Activated CD4-positive, alpha-beta T cell treated with anti-CD3 and anti-CD28 coated beads, Interleukin-2, amount 50 U/mL, for 24 hours (primary cell): ENCODE results near the gene COL23A1.

Experiments used
- DNase-seq, 2 donors: peaks; one replicate each; pipeline ENCODE4 v3.0.0-alpha.2; 2020; ENCODE audit warnings: low read depth in 1 of 2, low spot score in 1 of 2

The COL23A1 gene

GRCh38 chr5:178439493-178440180 lies 150.6 kb downstream of the COL23A1 start:
- no peak for DNase-seq

- DNase-seq: no peak
These were observed 151.4 kb downstream of the COL23A1 start for GRCh38 chr5:178438796-178439195.

- no peak for DNase-seq
These were observed 152.7 kb downstream of the COL23A1 start for GRCh38 chr5:178437386-178438075.

- DNase-seq: no peak
These were observed 153.8 kb downstream of the COL23A1 start for GRCh38 chr5:178436326-178436940.

DNA sequence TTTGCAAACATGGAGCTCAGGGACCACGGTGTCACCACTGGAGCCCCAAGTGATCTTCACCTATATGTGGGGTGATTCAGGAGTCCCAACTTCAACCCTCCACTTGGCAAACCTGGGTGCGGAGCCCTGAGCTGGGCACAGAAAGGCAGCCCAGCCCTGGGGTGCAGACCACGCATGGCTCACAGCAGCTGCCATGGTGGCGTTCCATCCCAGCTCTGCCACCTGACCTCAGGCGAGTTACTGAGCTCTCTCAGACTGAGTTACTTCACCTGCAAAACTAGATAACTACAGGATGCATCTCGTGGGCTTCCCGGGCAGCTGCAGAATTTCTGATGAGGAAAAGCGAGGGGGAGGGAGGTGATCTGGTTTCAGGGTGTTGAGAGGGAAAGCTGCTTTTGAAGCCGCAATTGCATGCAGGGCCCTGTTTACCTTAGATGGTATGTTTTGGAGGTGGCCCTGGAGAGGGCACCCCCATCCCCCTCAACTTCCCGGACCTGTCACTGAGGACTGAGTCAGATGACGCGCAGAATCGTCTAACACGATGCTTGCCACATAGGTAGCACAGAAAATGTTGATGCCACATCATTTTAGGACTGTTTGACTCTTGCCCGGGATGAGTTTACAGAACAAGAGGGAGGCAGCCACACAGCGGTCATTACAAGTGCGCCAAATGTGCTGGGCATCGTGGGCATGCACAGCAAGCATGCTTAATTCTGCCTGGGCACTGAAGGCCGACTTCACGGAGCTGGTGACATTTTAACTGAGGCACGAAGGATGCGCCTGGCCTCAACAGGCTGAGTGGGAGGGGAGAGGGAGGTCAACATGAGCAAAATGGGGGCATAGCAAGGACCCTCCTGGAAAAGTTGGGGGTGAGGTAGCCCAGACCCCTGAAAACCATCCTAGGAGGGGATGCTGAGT lies 154.6 kb downstream of the COL23A1 start:
- no peak for DNase-seq

DNA sequence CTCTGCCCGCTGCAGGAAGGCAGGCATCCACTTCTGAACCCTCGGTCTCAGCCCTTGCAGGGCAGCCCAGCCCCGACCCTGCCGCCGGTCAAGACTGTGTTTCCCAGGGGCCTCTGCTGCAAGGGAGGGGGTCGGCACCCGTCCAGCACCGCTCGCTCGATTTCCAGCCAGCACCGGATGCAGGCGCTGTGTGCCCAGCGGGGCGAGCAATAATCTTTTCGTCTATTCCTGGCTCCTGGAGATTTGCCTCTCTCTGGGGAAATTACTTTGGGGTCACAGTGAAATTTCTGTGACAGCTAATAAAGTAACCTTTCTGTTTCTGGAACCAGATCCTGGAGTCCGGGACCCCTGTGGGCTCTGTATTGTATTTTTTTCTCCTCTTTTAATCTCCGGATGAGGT lies 155.3 kb downstream of the COL23A1 start:
- no peak for DNase-seq

DNA sequence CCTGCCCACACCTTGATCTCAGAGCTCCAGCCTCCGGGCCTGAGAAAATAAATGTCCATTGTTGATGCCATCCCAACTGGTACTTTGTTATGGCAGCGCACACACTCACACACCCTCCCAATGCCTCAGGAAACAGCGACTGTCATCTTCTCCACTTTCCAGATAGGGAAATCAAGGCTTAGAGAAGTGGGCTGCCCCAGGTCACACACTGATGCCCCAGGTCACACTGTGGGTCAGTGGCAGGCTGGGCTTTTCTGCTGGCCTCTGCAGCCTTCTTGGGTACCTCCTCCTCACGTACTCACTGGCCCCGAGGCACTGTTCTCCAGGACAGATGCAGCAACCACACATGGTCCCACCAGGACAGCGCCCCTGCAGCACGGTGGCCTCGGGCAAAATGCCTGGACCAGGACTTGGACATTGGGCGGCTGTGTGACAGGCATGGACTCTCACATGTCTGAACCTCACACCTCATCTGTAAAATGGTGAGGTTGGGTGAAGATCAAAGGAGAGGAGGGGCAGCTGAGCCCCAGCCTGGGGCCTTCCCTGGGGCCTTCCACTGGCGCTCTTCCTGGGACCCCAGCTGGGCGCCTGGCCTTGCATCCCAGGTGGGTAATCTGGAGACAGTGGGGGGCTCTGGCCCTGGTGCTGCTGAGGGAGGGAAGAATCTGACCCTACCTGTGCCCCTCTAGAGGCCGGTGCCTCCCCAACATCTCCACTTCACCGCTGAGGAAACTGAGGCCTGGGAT lies 156.0 kb downstream of the COL23A1 start:
- DNase-seq: no peak

- no peak for DNase-seq
These were observed 156.9 kb downstream of the COL23A1 start for GRCh38 chr5:178433273-178433775.

DNA sequence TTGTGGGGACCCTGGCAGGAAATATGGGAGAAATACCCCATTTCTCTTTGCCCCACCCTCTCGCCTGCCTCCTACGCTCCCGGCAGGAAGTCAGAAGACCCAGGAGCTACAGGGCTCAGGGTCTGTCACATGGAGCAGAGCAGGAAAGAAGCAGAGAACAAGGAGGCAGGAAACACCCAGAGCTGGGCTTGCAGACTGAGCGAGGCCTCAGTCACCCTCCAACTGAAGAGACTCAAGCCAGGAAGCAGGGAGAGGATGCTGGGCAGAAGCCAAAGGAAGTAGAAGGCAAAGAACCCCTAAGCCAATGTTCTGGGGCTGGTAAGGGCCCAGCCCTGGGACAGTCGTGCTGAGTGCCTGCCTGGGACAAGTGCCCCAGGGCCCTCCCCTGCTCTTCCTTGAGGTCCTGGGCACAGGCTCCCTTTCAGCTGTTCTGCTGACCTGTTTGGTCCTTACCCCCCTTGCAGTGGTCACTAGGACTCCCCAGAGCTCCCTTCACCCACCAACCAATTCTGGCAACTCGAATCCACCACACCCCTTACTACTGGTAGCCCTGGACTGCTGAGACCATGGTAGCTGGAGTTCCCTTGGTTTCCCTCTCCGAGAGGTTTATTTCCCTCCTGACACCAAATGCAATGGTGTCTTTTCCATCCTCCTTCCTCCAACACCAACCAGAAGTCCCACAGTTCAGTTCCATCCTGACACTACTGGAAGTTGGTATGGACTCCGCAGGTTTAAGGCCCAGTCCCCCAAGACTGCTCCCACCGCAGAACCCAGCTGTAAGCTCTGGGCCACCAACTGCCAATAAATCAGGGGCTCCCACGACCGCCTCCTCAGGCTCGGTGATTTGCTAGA lies 157.5 kb downstream of the COL23A1 start:
- DNase-seq: no peak

DNA sequence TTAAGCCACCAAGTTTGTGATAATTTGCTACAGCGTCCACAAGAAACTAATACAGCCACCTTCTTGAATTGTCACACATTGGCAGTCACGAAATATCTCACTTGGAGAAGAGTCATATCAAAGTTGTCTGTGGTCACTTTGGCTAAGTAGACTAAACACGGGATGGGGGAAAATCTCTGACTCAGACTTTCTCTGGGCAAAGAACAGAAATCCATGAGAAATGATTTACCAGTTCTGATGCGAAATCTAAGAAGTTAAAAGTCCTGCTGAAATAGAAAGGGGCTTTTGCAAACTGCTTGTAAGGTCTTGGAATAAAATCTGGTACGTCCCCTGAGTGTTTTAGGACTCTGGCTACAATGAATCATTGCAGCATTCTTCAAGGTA lies 158.4 kb downstream of the COL23A1 start:
- no peak for DNase-seq

GRCh38 chr5:178431063-178431781 lies 159.0 kb downstream of the COL23A1 start:
- DNase-seq: no peak

- DNase-seq: no peak
These were observed 159.8 kb downstream of the COL23A1 start for GRCh38 chr5:178430186-178431062.

DNA sequence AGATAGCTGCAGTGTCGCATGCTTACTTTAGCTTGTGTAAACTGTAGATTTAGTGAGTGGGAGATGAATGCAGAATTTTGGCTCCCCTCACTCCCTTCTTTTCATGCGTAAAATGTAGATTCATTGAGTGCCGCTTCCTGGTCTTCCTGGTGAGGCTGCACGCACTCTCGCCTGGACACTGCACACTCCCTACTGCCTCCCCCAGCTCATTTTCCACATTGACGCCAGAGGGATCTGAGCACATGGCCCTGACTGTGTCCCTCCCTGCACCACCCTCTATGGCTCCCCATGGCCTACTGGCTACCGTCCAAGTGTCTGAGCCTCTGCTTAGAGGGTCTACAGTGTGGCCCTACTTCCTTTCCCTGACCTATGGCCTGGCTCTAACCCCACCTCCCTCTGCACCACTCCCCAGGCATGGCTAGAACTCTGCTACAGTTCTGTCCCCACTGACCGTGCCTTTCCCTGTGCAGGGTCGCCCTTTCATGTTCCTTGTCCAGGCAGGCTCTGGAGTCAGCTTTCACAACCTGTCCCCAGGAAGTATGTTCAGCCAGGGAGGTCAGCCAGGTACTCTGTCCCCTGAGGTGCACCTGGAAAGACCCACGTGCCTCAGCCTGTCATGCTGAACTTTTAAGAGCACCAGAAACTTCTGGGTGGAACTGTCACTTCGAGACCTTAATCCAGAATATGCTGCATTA lies 160.6 kb downstream of the COL23A1 start:
- DNase-seq: no peak

- no peak for DNase-seq
These were observed 161.1 kb downstream of the COL23A1 start for GRCh38 chr5:178429156-178429468.

DNA sequence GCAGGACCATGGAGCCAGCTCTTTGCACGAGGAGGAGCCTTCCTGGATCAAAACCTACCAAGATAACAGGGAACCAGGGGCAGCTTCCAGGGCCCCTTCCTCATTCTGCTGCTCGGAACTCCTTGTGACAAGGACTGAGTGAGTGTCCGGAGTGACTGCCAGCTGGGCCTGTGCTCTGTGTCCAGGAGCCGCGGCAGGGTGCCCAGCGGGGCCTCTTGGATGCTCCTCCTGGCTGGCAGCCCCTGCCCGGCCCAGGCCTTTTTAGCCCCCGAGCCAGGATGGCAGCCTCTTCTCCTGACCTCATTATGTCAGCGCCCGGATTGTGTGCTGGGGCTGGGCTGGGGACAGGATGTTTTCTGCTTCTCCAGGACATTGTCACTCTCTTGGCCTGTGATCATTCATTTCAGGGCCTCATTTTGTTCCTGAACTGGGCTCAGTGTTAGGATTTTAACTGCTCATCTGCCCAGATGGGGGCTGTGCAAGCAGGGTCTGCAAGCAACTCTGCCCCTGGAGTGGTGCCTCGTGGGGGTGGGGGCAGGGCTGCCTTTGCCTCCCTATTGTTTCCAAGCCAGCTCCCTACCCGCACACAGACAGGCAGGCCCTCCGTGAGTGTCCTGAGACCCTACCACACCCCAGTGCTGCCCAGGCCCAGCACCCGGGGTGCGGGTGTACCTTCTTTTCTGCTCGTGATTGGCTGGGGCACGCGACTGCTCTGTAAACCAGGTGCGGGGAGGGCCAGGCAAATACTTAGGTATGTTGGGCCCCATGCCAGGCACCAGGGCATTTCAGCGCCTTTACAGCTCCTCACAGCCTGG lies 161.6 kb downstream of the COL23A1 start:
- no peak for DNase-seq

DNA sequence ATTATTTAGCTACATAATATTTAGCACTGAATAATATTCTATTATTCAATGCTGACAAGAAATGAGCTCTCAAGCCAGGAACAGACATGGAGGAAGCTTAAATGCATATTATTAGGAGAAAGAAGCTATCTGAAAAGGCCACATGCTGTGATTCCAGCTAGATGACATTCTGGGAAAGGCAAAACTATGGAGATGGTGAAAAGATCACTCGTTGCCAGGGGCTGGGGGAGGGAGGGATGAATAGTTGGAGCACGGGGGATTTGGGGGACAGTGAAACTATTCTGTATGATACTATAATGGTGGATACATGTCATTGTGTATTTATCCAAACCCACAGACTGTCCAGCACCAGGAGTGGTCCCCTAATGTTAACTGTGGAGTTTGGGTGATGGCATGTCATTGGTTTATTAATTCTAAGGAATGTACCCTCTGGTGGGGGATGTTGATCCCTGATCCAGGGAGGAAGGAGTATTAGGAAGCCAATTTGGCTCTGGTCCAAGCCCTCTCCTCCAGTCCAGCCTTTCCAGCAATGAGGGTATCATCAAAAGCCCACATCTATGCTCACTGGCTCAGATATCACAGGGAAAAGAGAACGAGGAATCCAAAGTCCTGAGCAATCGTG lies 162.5 kb downstream of the COL23A1 start:
- DNase-seq: no peak
